GM18909 (cell line): ENCODE results near the gene BAHCC1.

Experiments used
- ATAC-seq: cut with Tn5 transposase; IDR thresholded peaks from one replicate; pipeline ENCODE4 v1.9.1; 2021; ENCODE audit warnings: mild to moderate bottlenecking; ENCODE audit not compliant: unreplicated experiment, poor library complexity

BAHCC1 gene

GRCh38 chr17:81366648-81367047 is 28.6 kb upstream of the BAHCC1 start:
- ATAC-seq, result no peak

- no peak for ATAC-seq
Observed at GRCh38 chr17:81367171-81367570, 28.1 kb upstream of the BAHCC1 start.

- ATAC-seq, result no peak
Observed at GRCh38 chr17:81368161-81369022, 26.9 kb upstream of the BAHCC1 start.

GRCh38 chr17:81370294-81370693 is 25.0 kb upstream of the BAHCC1 start:
- ATAC-seq, result no peak

- ATAC-seq, result no peak
Observed at GRCh38 chr17:81371910-81372760, 23.1 kb upstream of the BAHCC1 start.

GRCh38 chr17:81373536-81374160 is 21.6 kb upstream of the BAHCC1 start:
- no peak for ATAC-seq

GRCh38 chr17:81374890-81375289 is 20.4 kb upstream of the BAHCC1 start:
- no peak for ATAC-seq

- ATAC-seq, result no peak
Observed at GRCh38 chr17:81376946-81377714, 18.1 kb upstream of the BAHCC1 start.

GRCh38 chr17:81378941-81379511 is 16.2 kb upstream of the BAHCC1 start:
- no peak for ATAC-seq

- no peak for ATAC-seq
Observed at GRCh38 chr17:81379523-81379942, 15.7 kb upstream of the BAHCC1 start.

GRCh38 chr17:81380131-81380530 is 15.1 kb upstream of the BAHCC1 start:
- ATAC-seq, result no peak

- no peak for ATAC-seq
Observed at GRCh38 chr17:81380666-81381518, 14.4 kb upstream of the BAHCC1 start.

- no peak for ATAC-seq
Observed at GRCh38 chr17:81381632-81382577, 13.4 kb upstream of the BAHCC1 start.

- ATAC-seq, result no peak
Observed at GRCh38 chr17:81382851-81383250, 12.4 kb upstream of the BAHCC1 start.

GRCh38 chr17:81383504-81384421 is 11.5 kb upstream of the BAHCC1 start:
- ATAC-seq, result no peak

GRCh38 chr17:81384929-81385319 is 10.3 kb upstream of the BAHCC1 start:
- ATAC-seq, result no peak
